DND-41 (cell line): Measurements from ENCODE around the gene QSER1.

Experiments
- CTCF ChIP-seq: IDR thresholded peaks from 2 replicates; pipeline ENCODE4 v1.5.1; 2012; ENCODE audit warnings: borderline replicate concordance, low read length, moderate library complexity, mild to moderate bottlenecking; ENCODE audit not compliant: poor library complexity, severe bottlenecking; ENCODE audit errors: extremely low read depth
- EZH2 ChIP-seq: IDR thresholded peaks from 3 replicates; pipeline ENCODE4 v1.6.1; 2012; ENCODE audit warnings: borderline replicate concordance, low read depth, mild to moderate bottlenecking, moderate library complexity, low read length, inconsistent platforms; ENCODE audit not compliant: severe bottlenecking

GRCh38 chr11:32932196-32932595, 39.6 kb downstream of the QSER1 start:
- TF ChIP-seq CTCF (no peak), EZH2 (no peak)
